ENCODE data around the gene IMMP2L. TPM values are rescaled to one million over a fixed set of nuclear protein-coding genes. Genes with fewer than 3 reads are reported as not detected.

The IMMP2L gene
- total RNA-seq, 4 donors from 2014 or later = 13.5 to 23.7 (median 18.3) TPM

DNA sequence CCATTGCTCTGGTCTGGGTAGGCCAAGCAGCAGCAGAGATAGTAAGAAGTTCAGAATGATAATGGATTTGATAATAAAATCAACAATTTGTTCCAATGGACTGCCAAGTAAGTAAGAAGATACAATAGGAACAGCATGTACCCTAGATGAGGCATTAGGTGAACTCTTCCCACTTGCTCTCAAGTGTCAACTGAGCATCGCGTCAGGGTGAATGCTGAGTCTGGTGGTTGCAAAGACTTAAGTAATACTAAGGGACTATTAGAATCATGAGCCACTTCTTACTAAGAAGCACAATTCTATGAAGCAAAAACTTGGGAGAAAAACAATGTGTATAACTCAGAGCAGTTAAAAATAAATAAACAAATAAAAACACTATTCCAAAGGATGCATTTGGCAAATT is 416.8 kb downstream of the IMMP2L start:
- Histone ChIP-seq H3K27ac (no peak overlapping the region), H3K4me3 (no peak overlapping the region), H3K36me3 (no peaks in the 10 kb centered on the region), H3K9me3 (no peaks in the 10 kb centered on the region), H3K4me1 (peaks cover 0 to 20% (median 0%) of the 10 kb centered on the region in 4 donors), H3K27me3 (no peaks in the 10 kb centered on the region)
- TF ChIP-seq CTCF (IDR thresholded peaks at IDR 0.05) (no peak), EP300 (IDR thresholded peaks at IDR 0.05) (peak in 1 of 2 donors; percentile 33)
- DNase-seq (ENCODE audit: low spot score in 2 of 2) = peak in 1 of 2 donors; percentile 9
- 83 to 96% methylated on average over 2 of the region's 2 CpGs for WGBS, 2 donors

- no peak overlapping the region for H3K27ac ChIP-seq
- H3K36me3 ChIP-seq = no peaks in the 10 kb centered on the region
These were observed 422.0 kb downstream of the IMMP2L start for GRCh38 chr7:111140091-111140865.

DNA sequence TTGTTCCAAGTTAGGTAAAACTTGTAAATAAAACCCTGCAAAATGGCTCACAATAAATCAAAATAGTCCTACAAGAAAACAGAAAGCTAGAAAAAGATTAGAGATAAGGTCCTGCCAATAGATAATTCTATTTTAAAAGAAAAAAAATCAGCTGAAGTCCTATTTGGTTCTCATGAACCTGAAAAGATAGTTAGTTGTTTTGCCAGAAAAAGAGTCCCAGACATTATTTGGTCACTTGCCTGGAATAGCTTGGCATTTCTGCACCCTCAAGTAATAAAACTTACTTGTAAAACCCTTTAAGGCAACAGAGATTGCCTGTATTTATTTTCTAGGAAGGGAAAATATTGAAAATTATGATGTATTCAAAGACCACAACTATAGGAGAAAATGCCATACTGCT is 423.7 kb downstream of the IMMP2L start:
- no peaks in the 10 kb centered on the region for H3K36me3 ChIP-seq
- H3K4me1 ChIP-seq = peaks cover 0 to 31% (median 7%) of the 10 kb centered on the region in 4 donors
- no peak overlapping the region for H3K4me3 ChIP-seq
- H3K9me3 ChIP-seq = no peaks in the 10 kb centered on the region
- no peak for DNase-seq (ENCODE audit: low spot score in 2 of 2)
- TF ChIP-seq CTCF (IDR thresholded peaks at IDR 0.05) (no peak), EP300 (IDR thresholded peaks at IDR 0.05) (no peak)
- H3K27ac ChIP-seq = peak overlapping the region in 2 of 4 donors; percentile 12 to 69
- no peaks in the 10 kb centered on the region for H3K27me3 ChIP-seq

More at GRCh38 chr7:111140091-111140865, 422.0 kb downstream of the IMMP2L start:
- no peaks in the 10 kb centered on the region for H3K27me3 ChIP-seq
- WGBS, 2 donors = 76 to 78% methylated on average over 2 of the region's 2 CpGs
- peaks cover 0 to 37% (median 7%) of the 10 kb centered on the region in 4 donors for H3K4me1 ChIP-seq
- H3K9me3 ChIP-seq = no peaks in the 10 kb centered on the region
- DNase-seq (ENCODE audit: low spot score in 2 of 2) = no peak
- no peak for TF ChIP-seq CTCF (IDR thresholded peaks at IDR 0.05)
- TF ChIP-seq EP300 (IDR thresholded peaks at IDR 0.05) = no peak
- no peak for TF ChIP-seq POLR2A (IDR thresholded peaks at IDR 0.05)
- H3K4me3 ChIP-seq = no peak overlapping the region

GRCh38 chr7:111138193-111138569 is 424.1 kb downstream of the IMMP2L start:
- TF ChIP-seq CTCF (IDR thresholded peaks at IDR 0.05) (no peak), POLR2A (IDR thresholded peaks at IDR 0.05) (no peak), EP300 (IDR thresholded peaks at IDR 0.05) (no peak)
- WGBS, 2 donors = 25% methylated on average over 2 of the region's 2 CpGs
- H3K4me1 ChIP-seq = peaks cover 0 to 31% (median 7%) of the 10 kb centered on the region in 4 donors
- H3K27me3 ChIP-seq = no peaks in the 10 kb centered on the region
- H3K27ac ChIP-seq = peak overlapping the region in 2 of 4 donors; percentile 54 to 69
- no peaks in the 10 kb centered on the region for H3K9me3 ChIP-seq
- peak in 1 of 2 donors; percentile 26 for DNase-seq (ENCODE audit: low spot score in 2 of 2)
- H3K4me3 ChIP-seq = no peak overlapping the region
- no peaks in the 10 kb centered on the region for H3K36me3 ChIP-seq

DNA sequence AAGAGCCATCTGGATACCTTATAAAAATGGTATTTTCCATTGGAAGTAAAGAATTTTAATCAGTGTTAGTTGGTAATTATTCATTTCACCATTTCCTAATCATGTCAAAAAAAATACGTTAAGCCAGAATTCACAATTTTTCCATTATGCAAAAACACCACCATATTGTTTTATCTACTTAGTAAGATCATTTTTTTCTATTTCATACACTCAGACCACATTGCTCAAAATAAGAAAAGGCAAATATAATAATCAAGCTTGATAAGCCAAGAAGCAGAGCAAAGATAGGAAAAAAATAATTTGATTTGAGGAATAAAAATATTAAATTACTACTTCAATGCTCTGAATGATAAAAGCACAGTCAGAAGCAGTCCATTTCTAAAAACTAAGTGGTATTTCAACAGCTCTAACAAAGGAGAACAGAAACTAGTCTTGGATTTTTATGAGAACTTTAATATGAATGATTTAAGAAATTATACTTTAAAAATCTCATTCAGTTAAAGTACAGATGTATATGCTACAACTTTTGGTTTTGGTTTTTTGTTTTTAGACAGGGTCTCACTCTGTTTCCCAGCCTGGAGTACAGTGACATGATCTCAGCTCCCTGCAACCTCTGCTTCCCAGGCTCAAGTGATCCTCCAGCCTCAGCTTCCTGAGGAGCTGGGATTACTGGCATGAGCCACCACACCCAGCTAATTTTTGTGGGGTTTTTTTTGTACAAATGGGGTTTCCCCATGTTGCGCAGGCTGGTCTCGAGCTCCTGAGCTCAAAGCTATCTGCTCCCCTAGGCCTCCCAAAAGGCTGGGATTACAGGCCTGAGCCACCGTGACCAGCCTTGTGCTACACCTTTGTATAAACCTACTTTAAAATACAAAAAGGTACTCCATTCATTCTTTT is 424.7 kb downstream of the IMMP2L start:
- H3K4me3 ChIP-seq = no peak overlapping the region
- no peak for DNase-seq (ENCODE audit: low spot score in 2 of 2)
- H3K36me3 ChIP-seq = no peaks in the 10 kb centered on the region
- 68 to 71% methylated on average over 4 of the region's 4 CpGs for WGBS, 2 donors
- peak overlapping the region in 2 of 4 donors; percentile 54 to 69 for H3K27ac ChIP-seq
- TF ChIP-seq POLR2A (IDR thresholded peaks at IDR 0.05) = no peak
- no peak for TF ChIP-seq CTCF (IDR thresholded peaks at IDR 0.05)
- TF ChIP-seq EP300 (IDR thresholded peaks at IDR 0.05) = no peak
- no peaks in the 10 kb centered on the region for H3K9me3 ChIP-seq
- H3K4me1 ChIP-seq = peaks cover 0 to 31% (median 7%) of the 10 kb centered on the region in 4 donors
- H3K27me3 ChIP-seq = no peaks in the 10 kb centered on the region
